SH-SY5Y (cell line): ENCODE data around the gene COPZ1.

ENCODE experiments used
- GATA2 ChIP-seq: IDR thresholded peaks from 2 replicates; pipeline ENCODE4 v1.6.1; 2011; ENCODE audit warnings: mild to moderate bottlenecking, low read depth, low read length
- GATA3 ChIP-seq: IDR thresholded peaks from 2 replicates; pipeline ENCODE4 v1.6.1; 2011; ENCODE audit warnings: low read depth, mild to moderate bottlenecking, low read length, moderate library complexity

Gene COPZ1

DNA sequence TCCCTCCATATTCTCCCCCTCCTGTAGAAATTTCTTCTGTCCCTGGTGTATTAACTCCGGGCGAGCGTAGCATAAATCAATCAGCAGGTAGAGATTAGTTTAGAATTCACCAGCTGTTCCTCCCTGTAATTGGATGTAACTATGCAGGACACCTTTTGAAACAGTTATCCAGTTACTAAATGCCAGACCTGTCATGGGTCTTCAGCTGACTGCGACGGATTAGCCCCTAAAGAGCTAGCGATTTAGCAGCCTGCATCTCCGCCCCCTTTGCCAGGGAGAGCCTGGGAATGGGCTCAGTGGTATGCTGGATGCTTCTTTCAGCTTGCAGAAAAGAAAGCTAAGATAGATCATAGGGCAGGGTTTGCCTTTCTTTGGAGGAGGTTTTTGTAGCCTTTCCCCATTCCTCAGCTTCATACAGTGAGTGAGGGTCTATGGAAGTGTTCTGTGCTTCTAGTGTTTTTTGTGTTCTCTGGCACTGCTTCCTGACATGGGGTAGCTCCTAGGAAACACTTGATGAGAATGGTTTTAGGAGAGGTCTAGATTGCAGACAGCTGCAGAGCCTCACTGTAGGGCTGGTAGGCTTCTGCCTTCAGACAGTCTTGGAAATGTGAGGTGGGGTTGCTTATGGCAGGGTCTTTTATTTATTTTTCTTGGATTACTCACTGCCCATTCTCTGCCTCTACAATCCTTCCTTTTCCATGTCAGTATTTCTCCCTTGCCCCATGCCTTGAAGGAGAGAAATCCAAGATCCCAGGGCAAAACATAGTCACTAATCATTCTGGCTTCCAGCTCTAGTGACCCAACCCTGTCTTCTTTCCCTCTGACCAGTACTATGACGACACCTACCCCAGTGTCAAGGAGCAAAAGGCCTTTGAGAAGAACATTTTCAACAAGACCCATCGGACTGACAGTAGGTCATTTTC, 16.7 kb downstream of the COPZ1 start:
- TF ChIP-seq GATA2 (no peak), GATA3 (no peak)

DNA sequence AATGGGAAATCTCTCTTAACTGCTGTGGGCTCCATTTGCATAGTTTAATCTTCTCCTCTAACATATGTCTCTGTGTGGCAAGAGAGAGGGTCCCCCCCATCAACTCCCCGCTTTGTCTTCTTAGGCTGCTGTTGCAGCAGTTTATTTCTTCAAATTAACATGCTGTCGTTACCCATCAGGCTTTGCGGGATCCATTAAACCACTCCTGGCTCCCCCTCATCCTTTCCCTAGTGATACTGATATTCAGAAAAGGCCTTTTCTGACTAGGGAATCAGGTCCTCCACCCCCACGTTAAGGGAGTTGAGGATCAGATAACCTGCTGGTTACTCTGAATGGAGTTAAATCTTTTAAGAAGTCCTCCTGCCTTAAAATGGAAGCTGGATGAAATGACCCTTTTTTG, 24.1 kb downstream of the COPZ1 start:
- no peak for TF ChIP-seq GATA3
- no peak for TF ChIP-seq GATA2

DNA sequence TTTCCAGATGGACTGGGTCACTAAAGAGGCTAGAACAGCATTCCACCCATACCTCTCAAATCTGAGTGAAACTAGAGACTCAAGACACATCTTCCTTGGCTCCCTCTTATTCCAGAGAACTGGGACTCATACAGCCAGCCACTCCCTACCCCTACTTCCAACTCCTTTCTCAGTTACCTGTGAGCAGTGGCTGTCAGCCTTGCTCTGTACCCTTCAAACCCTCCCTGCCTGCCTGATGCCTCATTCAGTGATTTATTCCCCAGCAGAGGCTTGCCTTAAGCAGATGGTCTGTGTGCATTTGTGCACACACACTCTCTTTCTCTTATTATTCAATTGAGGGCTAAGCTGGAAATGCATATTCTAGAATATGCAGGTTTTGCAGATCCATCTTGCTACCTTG, 24.7 kb downstream of the COPZ1 start:
- TF ChIP-seq GATA2: no peak

DNA sequence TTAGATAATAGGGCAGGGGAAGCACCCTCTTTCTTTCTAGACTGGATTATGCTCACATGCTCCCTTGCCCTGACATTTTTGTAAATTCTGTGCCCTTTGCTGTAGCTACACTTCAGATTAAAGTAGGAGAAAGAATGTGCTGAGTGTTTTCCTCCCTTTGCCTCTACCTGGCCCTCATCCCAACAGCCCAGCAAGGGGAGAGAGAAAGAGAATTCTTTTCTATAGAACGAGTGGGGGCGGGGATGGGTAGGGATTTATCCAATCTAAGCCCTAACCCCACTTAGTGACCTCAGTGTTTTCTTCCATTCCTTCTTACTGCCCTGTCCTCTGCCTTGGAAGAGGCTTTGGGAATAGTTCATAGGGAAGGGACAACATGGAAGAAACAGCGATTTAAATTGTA, 25.8 kb downstream of the COPZ1 start:
- TF ChIP-seq GATA2: no peak

DNA sequence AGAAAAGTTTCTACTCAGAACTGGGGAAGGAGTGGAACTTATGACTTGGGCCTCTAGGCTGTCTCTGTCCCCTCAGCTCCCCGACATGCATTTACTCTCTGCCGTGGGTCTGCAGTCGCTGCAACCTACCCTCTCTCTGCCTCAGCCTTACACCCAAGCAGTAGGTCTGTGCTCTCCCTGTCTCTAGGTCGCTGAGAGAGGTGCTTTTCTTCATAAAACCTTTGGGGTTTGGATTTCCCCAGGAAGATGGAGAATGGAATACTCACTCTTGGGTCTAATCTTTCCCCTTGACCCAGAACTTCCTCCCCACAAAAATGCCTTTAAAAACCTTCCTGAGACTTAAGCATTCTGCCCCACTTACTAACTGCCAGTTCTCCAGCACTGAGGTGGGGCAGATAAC, 26.4 kb downstream of the COPZ1 start:
- TF ChIP-seq GATA2 (no peak), GATA3 (no peak)

DNA sequence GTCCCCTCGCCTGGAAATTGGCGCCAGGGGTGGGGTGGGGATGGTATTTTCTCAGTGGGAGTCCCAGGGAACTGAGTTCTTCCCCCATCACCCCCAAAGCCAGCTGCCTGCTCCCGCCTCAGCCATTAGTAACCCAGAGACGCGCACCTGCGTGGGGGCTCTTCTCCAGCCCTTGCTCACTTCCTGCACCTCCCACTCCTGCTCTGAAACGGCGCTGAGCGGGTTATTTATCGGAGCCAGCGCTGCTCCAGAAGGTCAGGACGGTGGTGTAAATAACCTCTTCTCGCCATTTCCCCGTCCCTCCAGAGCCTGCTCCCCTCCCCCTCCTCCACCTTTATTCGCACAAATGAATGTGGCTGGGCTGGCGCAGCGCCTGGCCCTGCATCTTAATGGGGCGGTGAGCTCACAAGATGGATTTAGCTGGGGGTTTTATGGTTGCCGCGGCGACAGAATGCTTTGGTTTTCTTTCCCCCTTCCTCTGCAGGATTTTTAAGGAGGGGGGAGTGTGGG, 27.1 kb downstream of the COPZ1 start:
- TF ChIP-seq GATA3: no peak

DNA sequence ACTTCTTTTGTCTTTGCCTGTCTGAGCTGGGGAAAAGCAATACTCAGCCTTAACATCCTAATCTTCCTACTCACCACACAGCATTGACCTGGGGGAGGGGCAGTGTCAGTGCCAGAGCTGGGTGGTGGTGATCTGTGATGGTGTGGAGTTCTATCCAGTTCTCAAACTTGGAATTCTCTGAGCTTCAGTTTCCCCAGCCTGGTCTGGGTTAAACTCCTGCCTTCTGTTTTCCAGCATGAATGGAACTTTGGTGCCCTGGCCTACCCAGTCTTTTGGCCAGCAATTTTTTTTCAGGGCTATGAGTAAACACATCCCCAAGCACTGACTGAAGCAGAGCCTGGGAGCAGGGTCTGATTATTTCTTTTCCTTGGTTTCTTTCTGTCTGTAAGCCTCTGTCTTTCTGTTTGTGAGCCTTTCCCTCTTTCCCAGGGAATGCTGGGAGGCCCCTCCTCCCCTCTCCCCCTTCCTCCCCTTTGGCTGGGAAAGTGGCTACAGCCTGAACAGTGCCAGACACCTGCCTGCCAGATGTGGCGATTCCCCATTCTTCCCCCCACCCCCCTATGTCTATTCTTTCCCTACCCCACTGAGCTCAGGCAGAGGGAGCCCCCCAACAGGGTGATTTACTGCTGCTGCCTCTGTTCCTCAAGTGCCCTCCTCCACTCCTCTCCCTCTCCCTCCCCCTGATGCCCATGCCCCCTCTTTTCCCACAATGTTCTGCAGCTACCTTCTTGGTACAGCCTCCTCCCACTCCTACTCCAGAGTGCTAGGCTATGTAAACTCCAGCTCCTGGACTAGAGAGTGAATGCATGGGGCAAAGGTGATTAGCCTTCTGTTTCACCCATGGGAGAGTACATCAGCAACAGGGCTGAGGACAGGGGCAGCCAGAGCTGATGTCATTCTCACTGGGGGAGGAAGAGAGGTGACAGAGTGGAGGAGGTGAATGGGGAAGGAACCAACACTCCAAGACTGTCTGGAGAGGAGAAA, 28.3 kb downstream of the COPZ1 start:
- TF ChIP-seq GATA3 (no peak), GATA2 (no peak)

DNA sequence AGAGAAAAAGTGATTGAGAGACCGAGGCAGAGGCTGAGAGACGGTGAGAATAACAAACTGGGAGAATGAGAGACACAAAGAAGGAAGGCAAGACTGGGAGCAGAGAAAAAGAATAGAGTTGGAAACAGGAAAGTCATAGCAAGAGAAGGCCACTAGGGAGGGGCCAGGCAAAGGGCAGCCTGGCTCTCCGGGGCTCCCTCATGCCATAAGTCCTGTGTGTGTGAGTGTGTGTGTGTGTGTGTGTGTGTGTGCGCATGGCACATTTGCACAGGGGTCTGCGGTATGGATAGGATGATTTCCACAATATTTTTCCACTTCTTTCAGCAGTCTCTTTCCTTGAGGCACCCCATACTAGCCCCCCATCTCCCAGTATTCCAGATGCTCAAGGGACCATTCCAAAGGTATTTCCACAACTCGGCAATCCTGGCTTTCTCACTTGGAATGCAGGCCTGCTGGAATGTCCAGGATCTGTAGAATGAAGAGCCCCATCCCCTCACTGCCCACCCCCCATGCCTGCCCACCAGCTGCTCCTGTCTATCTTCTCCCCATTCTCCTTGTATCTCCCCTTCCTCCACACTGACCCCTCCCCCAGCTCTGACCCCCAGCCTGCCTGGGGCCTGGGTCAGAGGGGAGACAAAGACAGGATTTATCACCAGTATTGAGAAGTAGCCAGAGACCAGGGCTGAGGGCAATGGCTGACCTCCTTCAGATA, 30.3 kb downstream of the COPZ1 start:
- TF ChIP-seq GATA3: no peak
- no peak for TF ChIP-seq GATA2

DNA sequence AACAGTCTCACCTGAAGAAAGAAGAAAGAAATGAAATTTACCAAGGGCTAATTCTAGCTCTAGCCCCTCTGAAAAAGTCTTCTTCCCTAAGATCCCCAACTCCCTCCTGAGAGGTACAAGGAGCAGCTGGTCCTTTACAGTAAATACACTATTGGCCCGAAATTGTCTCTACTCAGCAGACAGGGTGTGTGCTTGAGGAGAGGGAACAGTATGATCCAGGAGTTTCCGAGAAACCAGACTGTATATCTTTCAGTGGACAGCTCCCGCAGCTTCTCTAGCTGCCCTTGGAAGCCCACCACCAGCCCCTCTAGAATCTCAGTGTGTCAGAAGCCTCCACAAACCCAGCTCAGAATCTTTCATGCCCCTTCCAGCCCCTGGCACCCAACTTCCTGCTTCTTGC, 31.3 kb downstream of the COPZ1 start:
- no peak for TF ChIP-seq GATA3
- TF ChIP-seq GATA2: no peak

DNA sequence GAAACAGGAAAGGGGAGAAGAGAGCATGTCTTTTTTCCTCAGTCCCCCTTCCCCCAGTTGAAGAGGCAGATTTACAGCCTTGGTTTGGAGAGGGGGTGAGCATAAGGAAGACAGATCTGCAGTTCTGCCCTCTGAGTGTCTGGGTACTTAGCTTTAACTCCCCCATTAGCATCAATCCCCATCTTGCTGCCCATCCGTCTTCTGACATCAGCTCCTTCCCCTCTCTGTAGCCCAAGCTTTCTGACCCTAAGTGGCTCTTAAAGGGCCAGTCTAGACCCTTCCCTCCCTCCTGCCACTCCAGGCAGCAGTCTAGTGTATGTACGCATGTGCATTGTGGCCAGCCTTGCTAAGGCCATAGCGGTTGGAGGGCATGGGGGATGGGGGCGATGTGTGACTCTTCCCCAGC, 32.0 kb downstream of the COPZ1 start:
- TF ChIP-seq GATA2 (no peak), GATA3 (no peak)

DNA sequence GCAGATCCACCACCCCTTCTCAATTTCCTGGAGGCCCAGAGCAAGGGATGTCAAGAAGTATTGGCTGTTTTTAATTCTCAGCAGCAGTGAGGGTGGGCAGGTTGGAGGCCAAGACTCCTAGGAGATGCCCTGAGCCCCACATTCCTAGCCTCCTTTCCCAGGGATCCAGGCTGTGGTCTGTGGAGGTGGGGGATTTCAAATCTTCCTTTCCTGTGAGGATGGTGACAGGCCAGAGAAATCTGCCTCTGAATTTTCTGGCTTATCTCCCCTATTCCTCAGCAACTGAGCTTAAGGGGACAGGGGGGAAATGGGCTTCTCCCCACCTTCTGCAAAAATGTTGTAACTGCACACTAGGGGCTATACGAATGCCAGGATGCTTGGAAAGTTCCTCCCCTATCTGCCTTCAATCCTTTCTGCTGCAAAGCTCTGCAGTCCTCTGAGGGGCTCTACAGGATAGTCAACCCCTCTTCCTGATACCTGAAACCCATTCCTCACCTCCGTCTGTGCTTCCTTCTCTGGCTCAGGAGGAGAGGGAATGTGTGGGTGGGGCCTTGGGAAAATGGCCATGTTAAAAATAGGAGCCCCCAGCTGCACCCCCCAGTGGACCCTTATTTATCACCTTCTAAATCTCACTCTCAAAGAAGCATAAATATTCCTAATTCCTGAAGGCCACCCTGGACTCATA, 32.7 kb downstream of the COPZ1 start:
- TF ChIP-seq GATA2: no peak
- TF ChIP-seq GATA3: no peak

DNA sequence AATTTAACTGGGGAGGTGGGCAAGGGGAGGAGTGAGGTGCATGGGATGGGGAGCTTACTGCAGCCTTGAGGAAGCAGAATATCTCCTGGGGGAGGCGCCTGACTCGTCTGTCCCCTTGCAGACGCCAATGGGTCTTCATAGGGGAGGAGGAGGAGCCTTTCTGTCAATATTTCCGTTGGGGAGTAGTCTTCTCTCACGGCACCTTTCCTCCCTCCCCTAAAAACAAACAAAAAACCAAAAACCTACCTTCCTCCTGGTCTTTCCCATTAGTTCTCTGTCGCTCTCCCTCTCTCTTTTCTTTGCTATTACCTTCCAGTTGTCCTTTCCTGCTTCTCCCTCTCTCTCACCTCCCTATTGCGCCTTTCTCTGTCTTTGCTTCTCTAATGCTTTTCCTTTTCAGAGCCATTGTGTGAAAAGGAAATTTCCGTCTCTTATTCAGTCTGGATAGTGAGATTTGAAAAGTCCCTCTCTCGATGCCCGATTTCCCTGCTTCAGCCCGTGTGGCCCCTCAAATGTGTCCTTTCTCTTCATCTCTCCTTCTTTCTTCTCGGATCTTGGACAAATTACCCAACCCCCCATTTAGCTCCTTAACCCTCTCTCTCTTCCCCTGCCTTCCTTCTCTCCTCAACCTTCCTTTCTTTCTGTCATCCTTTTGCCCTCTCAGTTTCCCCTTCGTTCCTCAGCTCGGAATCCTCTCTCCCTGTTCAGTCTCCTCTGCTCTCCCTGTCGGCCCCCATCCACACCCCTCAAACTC, 33.4 kb downstream of the COPZ1 start:
- TF ChIP-seq GATA3 (no peak), GATA2 (no peak)
